OCI-LY7 (cell line): ENCODE measurements around the gene PRF1.

Source experiments
- CTCF ChIP-seq: fragments of 200-600 bp; sonication (generic); conservative IDR thresholded peaks from 2 replicates; pipeline ENCODE4 v1.5.1; 2014; ENCODE audit warnings: mild to moderate bottlenecking, antibody characterized with exemption, low read length, moderate library complexity, mixed read lengths
- EZH2phosphoT487 ChIP-seq: fragments of 200-600 bp; sonication (generic); IDR thresholded peaks from 2 replicates; pipeline ENCODE4 v1.6.1; 2018; ENCODE audit warnings: low read depth, borderline replicate concordance, mild to moderate bottlenecking, mixed run types, antibody characterized with exemption, low read length, moderate library complexity, mixed read lengths

- TF ChIP-seq CTCF = no peak
- TF ChIP-seq EZH2phosphoT487 = no peak
These were observed 5.4 kb downstream of the PRF1 start for GRCh38 chr10:70596860-70597809.
